HG02798 (cell line): ENCODE results near the gene NISCH.

Experiments used
- ATAC-seq: cut with Tn5 transposase; IDR thresholded peaks from one replicate; pipeline ENCODE4 v1.9.1; 2021; ENCODE audit warnings: mild to moderate bottlenecking; ENCODE audit not compliant: unreplicated experiment, poor library complexity

NISCH gene

GRCh38 chr3:52468336-52468735 is 12.9 kb downstream of the NISCH start:
- ATAC-seq, result no peak

GRCh38 chr3:52469001-52469400 is 13.6 kb downstream of the NISCH start:
- no peak for ATAC-seq

DNA sequence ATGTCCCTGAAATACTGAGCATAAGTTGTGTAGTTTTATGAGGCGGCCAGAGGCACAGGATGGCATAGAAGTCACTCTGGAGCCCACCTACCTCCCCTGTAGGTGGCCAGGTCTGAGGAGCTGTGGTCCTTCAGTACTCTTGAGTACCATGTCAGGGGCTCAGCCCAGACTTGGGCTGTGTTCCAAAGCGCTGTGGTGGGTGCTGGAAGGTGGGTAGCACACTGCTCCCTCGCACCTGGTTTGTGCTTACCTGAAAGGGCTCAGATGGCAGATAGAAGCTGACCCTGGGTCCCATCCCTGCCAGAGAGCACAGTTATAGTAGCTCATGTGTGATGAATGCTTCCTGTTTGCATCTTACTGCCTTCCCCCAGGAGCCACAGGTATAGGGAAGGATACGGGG is 15.5 kb downstream of the NISCH start:
- ATAC-seq, result no peak

DNA sequence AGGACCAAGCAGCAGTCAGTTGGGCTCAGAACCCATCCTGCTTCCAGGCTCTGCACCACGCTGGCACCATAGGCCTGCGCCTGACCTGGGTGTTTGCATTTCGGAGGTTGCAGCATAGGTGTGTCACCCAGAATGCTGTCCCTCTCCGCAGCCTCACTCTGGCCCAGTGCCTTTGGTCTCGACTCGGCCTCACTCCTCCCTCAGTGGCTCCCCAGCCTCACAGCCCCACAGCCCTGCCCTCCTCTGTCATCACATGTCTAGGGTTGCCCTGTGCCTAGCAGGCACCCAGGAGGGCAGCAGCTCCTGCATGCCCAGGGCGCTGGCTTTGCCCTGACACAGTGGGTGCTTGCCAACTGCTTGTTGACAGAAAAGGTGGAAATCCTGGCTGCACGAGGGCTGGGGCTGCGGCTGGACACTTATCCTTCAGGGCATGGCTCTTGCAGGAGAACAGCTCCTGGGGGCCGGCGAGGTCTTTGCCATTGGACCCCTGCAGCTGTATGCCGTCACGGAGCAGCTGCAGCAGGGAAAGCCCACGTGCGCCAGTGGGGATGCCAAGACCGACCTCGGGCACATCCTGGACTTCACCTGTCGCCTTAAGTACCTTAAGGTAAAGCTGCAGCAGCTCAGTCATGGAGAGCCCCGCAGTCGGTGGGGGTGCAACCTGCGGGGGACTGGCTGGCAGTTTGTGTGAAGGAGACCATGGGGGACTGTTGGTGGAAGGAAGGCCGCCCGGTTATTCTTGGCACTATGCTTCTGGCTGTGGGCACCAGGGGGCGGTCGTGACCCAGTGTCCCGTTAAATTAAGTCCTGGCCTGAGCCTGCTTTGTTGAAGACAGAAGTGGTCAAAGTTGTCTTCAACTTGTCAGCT is 16.2 kb downstream of the NISCH start:
- no peak for ATAC-seq

DNA sequence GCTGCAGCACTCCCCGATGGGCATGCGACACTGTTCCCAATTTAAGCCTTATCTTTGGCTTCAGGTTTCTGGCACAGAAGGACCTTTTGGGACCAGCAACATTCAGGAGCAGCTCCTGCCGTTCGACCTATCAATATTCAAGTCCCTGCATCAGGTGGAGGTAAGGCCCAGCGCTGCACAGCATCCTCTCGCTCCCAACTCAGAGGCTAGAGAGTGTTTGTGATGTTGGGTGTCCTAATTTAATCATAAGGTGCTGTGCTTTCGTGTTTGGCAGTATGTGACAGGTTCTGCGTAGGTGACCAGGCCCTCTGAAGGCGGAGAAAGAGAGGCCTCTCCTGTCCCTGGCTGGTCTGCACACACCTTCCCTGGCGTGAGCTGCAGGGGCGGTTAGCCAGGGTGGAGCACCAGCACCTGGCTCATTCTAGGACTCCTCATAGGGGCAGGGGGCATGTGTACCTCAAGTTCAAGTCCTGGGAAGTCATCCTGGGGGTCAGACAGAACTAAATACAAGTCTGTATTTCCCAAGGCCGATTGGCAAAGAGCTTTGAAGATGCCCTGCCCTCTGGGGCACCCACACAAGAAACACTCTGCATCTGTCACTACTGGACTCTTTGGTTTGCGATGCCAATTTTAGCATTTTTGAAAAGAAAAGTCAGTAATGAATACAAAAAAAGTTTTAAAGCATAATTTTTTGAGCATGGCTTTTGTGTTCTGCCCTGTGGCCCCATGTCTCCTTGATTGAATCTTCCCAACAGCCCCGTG is 17.0 kb downstream of the NISCH start:
- no peak for ATAC-seq

GRCh38 chr3:52473026-52473425 is 17.6 kb downstream of the NISCH start:
- ATAC-seq, result no peak

DNA sequence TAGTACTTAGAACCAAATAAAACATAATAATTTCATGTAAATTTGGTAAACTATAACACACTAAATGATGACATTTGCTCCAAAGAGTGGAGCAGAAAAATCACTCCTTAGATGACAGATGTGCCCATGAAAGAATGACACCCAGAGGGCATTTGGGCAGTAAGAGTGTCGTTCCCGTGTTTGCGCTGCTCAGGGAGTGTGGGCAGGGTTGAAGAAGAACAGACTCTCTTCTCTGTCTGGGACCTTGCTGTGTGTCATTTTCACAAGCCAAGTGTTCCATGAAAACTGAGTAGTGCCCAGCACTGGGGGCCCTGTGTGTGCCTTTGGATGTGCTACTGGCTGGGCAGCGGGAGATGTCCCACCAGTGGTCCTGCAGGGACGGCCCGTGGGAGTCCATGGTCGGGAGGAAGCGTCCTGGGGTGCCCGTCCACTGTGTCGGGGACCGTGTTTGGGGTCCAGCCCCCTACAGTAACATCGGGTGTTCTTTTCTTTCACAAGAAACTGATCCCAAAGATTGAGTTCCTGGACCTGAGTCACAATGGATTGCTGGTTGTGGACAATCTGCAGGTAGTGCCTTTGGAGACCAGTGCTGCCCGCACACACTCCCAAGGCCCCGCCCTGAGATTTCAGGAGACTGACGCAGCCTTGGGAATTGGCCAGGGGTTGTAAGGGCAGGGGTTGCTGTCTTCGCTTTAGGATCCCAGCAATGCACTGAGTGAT is 21.8 kb downstream of the NISCH start:
- no peak for ATAC-seq

DNA sequence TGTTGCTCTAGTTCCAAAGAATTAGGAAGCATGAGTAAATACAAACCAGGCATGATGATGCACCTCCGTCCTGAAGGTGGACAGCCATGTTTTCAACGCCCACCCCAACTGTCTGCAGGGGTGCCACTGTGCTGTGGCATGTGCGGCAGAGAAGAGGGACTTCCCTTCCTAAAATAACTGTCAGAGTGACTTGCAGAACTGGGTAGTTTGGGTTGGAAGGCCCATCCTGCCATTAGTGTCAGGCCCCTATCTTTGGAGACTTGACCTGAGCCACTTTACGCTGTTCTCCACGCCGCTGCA is 22.3 kb downstream of the NISCH start:
- no peak for ATAC-seq

GRCh38 chr3:52479037-52479876 is 23.9 kb downstream of the NISCH start:
- no peak for ATAC-seq

GRCh38 chr3:52479877-52480575 is 24.6 kb downstream of the NISCH start:
- no peak for ATAC-seq

DNA sequence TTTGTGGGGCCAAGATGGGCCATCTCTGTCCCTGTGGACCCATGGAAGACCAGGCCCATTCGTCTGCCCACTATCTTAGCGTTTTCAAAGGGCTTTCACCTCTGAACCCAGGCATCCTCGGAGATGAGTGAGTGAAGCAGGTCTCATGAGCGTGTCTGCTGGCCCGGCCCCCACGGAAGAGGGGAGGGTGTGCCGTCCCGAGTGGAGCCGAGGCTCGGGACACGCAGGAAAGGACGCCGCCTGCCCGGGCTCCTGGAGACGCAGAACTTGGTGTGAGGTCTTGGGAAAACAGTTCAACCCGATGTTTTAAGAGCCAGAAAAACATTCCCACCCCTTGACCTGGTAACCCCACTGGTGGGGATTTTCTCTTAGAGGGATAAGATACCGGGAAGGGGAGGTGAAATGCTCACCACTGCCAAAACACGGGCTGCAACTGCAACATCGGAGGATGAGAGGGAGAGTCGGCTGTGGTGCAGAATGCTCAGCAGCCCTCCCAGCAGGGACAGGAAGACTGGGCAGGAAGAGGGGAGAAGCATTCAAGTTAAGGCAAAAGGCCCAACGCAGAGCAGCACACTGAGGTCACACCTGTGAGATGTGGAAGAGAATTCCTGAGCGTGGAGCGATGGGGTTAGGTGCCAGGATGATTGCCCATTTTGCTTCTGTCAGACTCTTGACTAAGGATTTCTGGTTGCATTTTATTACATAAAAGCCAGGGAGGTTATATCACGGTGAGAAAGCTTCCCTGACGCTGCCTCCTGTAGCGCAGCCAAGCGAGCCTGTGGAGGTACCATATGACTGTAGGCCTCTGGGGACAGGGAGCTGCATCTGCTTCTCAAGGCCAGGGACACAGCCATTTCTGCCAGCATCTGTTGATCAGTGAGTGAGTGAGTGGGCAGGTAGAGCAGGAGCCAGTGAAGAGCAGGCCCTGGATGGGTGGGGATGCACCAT is 25.6 kb downstream of the NISCH start:
- no peak for ATAC-seq

DNA sequence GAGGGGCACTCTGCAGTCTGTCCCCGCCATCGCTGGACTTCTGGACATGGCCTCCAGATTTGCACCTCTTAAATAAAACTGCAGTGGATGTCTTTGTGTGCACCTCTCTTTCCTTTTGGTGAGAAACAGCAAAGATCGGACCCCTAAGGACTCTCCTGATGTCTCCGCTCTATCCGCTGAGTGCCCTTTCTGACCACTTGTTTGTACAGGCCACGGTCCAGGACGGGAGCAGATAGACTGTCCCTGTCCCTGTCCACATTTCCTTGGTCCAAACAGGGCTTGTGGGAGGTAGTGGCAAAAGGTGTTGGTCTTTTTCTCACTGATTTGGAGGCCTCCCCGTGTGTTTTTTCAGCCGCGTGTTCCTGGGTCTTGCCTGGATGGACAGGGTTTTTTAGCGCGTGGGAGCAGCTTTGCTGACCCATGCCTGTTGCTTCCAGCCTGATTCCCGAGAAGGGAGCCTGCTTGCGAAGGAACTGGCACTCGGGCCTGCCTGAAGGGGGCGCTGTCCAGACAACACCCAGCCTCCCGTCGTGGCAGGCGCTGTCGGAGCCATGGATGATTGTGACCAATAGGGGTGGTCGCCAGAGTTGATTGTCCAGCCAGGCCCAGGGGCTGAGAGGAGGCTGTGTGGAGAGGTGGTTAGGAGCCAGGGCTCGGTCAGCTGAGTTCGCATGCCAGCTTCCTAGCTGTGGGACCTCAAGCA is 26.6 kb downstream of the NISCH start:
- ATAC-seq, result no peak

- no peak for ATAC-seq
Measured at GRCh38 chr3:52483081-52483480, 27.7 kb downstream of the NISCH start.

- ATAC-seq, result no peak
Measured at GRCh38 chr3:52483577-52484381, 28.4 kb downstream of the NISCH start.

DNA sequence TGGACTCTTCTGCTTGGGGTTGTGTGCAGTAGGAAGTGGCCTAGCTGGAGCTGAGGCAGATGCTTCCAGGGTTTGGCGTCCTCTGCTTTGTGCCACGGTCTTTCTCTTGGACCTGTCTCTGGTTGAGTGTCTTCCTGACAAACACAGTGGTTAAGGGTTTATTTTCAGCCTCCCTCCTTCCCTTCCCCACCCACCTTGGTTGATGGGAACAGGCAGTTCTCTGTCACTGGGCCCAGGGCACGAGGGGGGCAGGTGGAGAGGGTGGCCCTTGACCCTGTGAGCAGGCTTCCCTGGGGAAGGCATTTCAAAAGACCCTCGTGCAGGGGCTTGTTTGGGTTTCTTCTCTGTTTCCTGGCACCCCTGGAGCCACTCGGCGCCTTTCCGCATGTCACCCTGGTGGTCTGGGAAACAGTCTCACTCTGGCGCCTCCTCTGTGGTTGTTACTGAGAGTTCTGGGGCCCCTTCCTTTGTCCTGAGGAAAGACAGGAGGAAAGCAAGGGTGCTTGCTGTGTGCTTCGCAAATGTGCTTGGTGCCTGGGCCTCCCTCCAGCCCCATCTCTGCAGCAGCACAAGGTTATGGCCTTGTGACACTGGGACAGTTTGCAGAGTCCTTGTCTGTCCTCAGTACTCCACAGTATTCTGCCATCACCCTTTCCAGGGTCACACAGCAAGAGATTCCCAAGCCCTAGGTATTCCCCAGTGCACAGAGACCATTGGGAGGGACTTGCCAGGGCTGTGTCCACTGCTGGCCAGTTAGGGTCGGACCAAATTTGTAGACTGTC is 29.5 kb downstream of the NISCH start:
- no peak for ATAC-seq

GRCh38 chr3:52487050-52487787 is 31.8 kb downstream of the NISCH start:
- ATAC-seq, result no peak
